Thoracic aorta (tissue), 2 donors: ENCODE measurements around the gene ACKR3. TPM values are rescaled to one million over a fixed set of nuclear protein-coding genes. Genes with fewer than 3 reads are reported as not detected.

Source experiments
- ATAC-seq: fragments of 150-250 bp; one replicate; pipeline ENCODE4 v1.8.0; 2017; ENCODE audit warnings: low read depth; ENCODE audit not compliant: insufficient number of reproducible peaks, low FRiP score
- DNase-seq: peaks from one replicate; pipeline ENCODE4 v3.0.0-alpha.2; 2020; ENCODE audit warnings: low spot score
- H3K27ac ChIP-seq, 2 donors: fragments of 200-600 bp; sonication (generic); 1 replicate in 1 of 2; 2 replicates in 1 of 2; pipeline ENCODE4 v1.5.1; 2016; ENCODE audit warnings: mild to moderate bottlenecking in 2 of 2, moderate library complexity in 2 of 2
- H3K27me3 ChIP-seq: fragments of 200-600 bp; sonication (generic); replicated peaks from 2 replicates; pipeline ENCODE4 v1.6.0; 2016; ENCODE audit warnings: mild to moderate bottlenecking; ENCODE audit not compliant: insufficient read depth
- H3K36me3 ChIP-seq: fragments of 200-600 bp; sonication (generic); one replicate; pipeline ENCODE4 v1.5.1; 2016
- H3K4me1 ChIP-seq, 2 donors: fragments of 200-600 bp; sonication (generic); 1 replicate in 1 of 2; 2 replicates in 1 of 2; pipeline versions ENCODE4 v1.5.1 to v1.6.0; 2016; ENCODE audit warnings: low read depth in 2 of 2, mild to moderate bottlenecking in 1 of 2; ENCODE audit not compliant: control insufficient read depth in 1 of 2
- H3K4me3 ChIP-seq: fragments of 200-600 bp; sonication (generic); 2 replicates; pipeline ENCODE4 v1.5.1; 2016; ENCODE audit warnings: mild to moderate bottlenecking
- H3K9me3 ChIP-seq: fragments of 200-600 bp; sonication (generic); 2 replicates; pipeline ENCODE4 v1.5.1; 2016
- CTCF ChIP-seq: fragments of 200-600 bp; sonication (generic); IDR thresholded peaks from one replicate; pipeline ENCODE4 v1.5.1; 2019; ENCODE audit warnings: antibody characterized with exemption
- total RNA-seq, 2 donors: library from RNA; depleted of rRNA; stranded (reverse); fragments of >200 nt; gene quantifications; one replicate each; pipeline versions ENCODE4 v1.1.0 to v1.2.3, GENCODE V29; 2016

The ACKR3 gene
- total RNA-seq, 2 donors from 2014 or later: 68.8 to 68.9 TPM

- Histone ChIP-seq H3K4me3 (no peak overlapping the region), H3K27ac (no peak overlapping the region), H3K9me3 (no peaks in the 10 kb centered on the region), H3K27me3 (no peaks in the 10 kb centered on the region), H3K4me1 (no peaks in the 10 kb centered on the region), H3K36me3 (no peaks in the 10 kb centered on the region)
- DNase-seq (no peak), ATAC-seq (no peak)
- TF ChIP-seq CTCF: no peak
Observed at GRCh38 chr2:236527159-236527630, 42.4 kb upstream of the ACKR3 start.

- H3K4me1 ChIP-seq: no peaks in the 10 kb centered on the region
- no peaks in the 10 kb centered on the region for H3K9me3 ChIP-seq
- H3K27me3 ChIP-seq: no peaks in the 10 kb centered on the region
- DNase-seq: no peak
- H3K36me3 ChIP-seq: no peaks in the 10 kb centered on the region
- no peak overlapping the region for H3K27ac ChIP-seq
- H3K4me3 ChIP-seq: no peak overlapping the region
- no peak for TF ChIP-seq CTCF
- ATAC-seq: no peak
Observed at GRCh38 chr2:236529606-236530005, 40.0 kb upstream of the ACKR3 start.

GRCh38 chr2:236530512-236530911 lies 39.1 kb upstream of the ACKR3 start:
- ATAC-seq (no peak), DNase-seq (no peak)
- Histone ChIP-seq H3K27ac (no peak overlapping the region), H3K9me3 (no peaks in the 10 kb centered on the region), H3K36me3 (no peaks in the 10 kb centered on the region), H3K4me1 (no peaks in the 10 kb centered on the region), H3K27me3 (no peaks in the 10 kb centered on the region), H3K4me3 (no peak overlapping the region)
- TF ChIP-seq CTCF: no peak

- no peaks in the 10 kb centered on the region for H3K27me3 ChIP-seq
- DNase-seq: no peak
- no peaks in the 10 kb centered on the region for H3K4me1 ChIP-seq
- no peak overlapping the region for H3K4me3 ChIP-seq
- no peaks in the 10 kb centered on the region for H3K36me3 ChIP-seq
- H3K27ac ChIP-seq: no peak overlapping the region
- H3K9me3 ChIP-seq: no peaks in the 10 kb centered on the region
- no peak for ATAC-seq
- TF ChIP-seq CTCF: no peak
Observed at GRCh38 chr2:236531195-236531594, 38.4 kb upstream of the ACKR3 start.

- H3K27me3 ChIP-seq: no peaks in the 10 kb centered on the region
- ATAC-seq (no peak), DNase-seq (no peak)
- H3K4me1 ChIP-seq: peaks cover under 1 to 2% of the 10 kb centered on the region in 2 donors
- no peak overlapping the region for H3K4me3 ChIP-seq
- H3K9me3 ChIP-seq: no peaks in the 10 kb centered on the region
- TF ChIP-seq CTCF: no peak
- no peaks in the 10 kb centered on the region for H3K36me3 ChIP-seq
- H3K27ac ChIP-seq: no peak overlapping the region
Observed at GRCh38 chr2:236531996-236532395, 37.6 kb upstream of the ACKR3 start.
